Right lobe of liver (tissue), 4 donors: ENCODE measurements around the gene EMILIN2.

Source experiments
- POLR2A ChIP-seq: fragments of 450-650 bp; IDR thresholded peaks from one replicate; pipeline ENCODE4 v1.6.1; 2017; ENCODE audit warnings: antibody characterized with exemption, mild to moderate bottlenecking
- TF ChIP-seq, protein P1 (sequence below), 4 donors: fragments of 200-600 bp in 3 of 4; fragments of 450-650 bp in 1 of 4; IDR thresholded peaks; one replicate each; pipeline versions ENCODE4 v1.5.1 to v1.8.0; 2016 to 2022; ENCODE audit warnings: antibody characterized with exemption in 4 of 4, mild to moderate bottlenecking in 2 of 4
- donor health status: DM: no; HTN: no; CAD: no.
- donor health status: DM: no; HTN: no; CAD: no.
- donor health status: DM: no; HTN: yes; CAD: no.

DNA sequence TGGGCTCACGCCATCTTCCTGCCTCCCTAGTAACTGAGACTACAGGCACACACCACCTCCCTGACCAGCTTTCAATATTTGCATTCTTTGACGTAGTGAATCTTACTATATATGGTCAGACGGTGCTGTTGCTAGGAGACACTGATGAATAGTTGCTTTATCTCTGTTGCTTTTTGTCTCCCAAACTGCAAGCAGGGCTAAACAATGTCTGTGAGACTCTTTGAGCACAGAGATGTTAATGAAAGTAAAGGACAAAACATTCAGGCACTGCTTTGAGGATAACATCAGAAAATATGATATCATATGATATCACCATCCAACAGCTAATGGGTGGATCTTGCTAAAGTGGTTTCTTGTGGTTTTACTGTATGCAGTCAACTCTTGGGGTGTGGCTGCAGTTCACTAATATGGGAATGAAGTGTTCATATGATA lies 43.0 kb downstream of the EMILIN2 start:
- no peak for TF ChIP-seq POLR2A
- TF ChIP-seq, protein P1, sequence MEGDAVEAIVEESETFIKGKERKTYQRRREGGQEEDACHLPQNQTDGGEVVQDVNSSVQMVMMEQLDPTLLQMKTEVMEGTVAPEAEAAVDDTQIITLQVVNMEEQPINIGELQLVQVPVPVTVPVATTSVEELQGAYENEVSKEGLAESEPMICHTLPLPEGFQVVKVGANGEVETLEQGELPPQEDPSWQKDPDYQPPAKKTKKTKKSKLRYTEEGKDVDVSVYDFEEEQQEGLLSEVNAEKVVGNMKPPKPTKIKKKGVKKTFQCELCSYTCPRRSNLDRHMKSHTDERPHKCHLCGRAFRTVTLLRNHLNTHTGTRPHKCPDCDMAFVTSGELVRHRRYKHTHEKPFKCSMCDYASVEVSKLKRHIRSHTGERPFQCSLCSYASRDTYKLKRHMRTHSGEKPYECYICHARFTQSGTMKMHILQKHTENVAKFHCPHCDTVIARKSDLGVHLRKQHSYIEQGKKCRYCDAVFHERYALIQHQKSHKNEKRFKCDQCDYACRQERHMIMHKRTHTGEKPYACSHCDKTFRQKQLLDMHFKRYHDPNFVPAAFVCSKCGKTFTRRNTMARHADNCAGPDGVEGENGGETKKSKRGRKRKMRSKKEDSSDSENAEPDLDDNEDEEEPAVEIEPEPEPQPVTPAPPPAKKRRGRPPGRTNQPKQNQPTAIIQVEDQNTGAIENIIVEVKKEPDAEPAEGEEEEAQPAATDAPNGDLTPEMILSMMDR (IDR thresholded peaks at IDR 0.05), result no peak
